ENCODE measurements around the gene TP53INP2. TPM values are rescaled to one million over a fixed set of nuclear protein-coding genes. Genes with fewer than 3 reads are reported as not detected.
"Not testable (repeated sequence)": the region's sequence is repeated elsewhere in the genome, so short reads cannot be mapped to it uniquely, and the experiment has no call there.

TP53INP2 gene
- total RNA-seq, 1 experiment from 2014 or later, result 29.7 TPM

DNA sequence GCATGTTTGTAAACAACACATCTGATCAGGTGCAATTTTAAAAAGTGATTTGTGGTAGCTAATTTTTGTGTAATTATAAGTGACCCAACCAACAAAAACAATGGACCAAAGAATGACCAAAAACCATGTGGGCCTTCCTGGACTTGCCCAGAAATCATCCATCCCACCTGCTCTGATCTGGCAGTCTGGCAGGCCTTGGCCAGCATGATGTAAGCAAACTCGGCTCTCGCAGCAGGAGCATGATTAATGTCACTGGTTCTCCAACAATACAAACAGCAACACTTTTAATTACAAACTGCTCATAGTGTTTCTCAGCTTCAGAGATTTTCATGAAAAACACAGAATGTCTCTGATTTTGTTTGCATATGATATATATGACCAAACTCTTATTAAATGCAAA lies 16.1 kb downstream of the TP53INP2 start:
- intact Hi-C loops (cut with micrococcal nuclease; ENCODE audit: unreplicated experiment), result no loop called here
- BruUV-seq (replicated peaks), result no TSS peak
- Mint-ChIP-seq H3K27me3 (ENCODE audit: insufficient read depth, unreplicated experiment) (no peaks in the 10 kb centered on the region), H3K4me1 (ENCODE audit: low read depth, unreplicated experiment) (peaks cover 9% of the 10 kb centered on the region), H3K27ac (ENCODE audit: unreplicated experiment) (no peak overlapping the region), H3K36me3 (ENCODE audit: insufficient read depth, unreplicated experiment) (peaks cover 63% of the 10 kb centered on the region), H3K9me3 (ENCODE audit: unreplicated experiment) (no peaks in the 10 kb centered on the region), H3K4me3 (ENCODE audit: unreplicated experiment) (no peak overlapping the region)
- Histone ChIP-seq H3K36me3 (ENCODE audit: control insufficient read depth, insufficient read depth, low read length) (peaks cover 2% of the 10 kb centered on the region; the same call in 1 of the 2 replicates), H3K27me3 (replicated peaks; ENCODE audit: control insufficient read depth, insufficient read depth, low read length) (no peaks in the 10 kb centered on the region), H3K4me1 (peaks cover 19% of the 10 kb centered on the region; the same call in 1 of the 2 replicates), H3K4me3 (ENCODE audit: low read depth, low read length) (no peak overlapping the region), H3K9me3 (no peaks in the 10 kb centered on the region)
- ChIA-PET CTCF (interaction anchor here (1.6 kb wide), 1 partner anchor 408 kb away, joined by 5 read pairs; no protein-coding TSS in a partner anchor), POLR2A (no interaction called here)
- TF ChIP-seq CTCF (IDR thresholded peaks at IDR 0.05; ENCODE audit: insufficient read depth in 1 of 2, low read depth in 1 of 2, low read length in 1 of 2, severe bottlenecking in 1 of 2, unreplicated experiment in 1 of 2), result no peak
- no peak for DNase-seq

DNA sequence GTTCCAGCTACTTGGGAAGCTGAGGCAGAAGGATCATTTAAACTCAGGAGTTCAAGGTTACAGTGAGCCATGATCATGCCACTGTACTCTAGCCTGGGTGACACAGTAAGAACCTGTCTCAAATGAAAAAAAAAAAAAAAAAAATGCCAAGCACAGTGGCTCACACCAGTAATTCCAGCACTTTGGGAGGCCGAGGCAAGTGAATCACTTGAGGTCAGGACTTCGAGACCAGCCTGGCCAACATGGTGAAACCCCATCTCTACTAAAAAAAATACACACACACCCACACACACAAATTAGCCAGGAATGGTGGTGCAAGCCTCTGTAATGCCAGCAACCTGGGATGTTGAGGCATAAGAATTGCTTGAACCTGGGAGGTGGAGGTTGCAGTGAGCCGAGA lies 18.4 kb downstream of the TP53INP2 start:
- POLR2A ChIA-PET; H3K36me3 ChIP-seq (ENCODE audit: control insufficient read depth, insufficient read depth, low read length); H3K4me1 Mint-ChIP-seq (ENCODE audit: low read depth, unreplicated experiment); intact Hi-C loops (cut with micrococcal nuclease; ENCODE audit: unreplicated experiment); H3K27ac Mint-ChIP-seq (ENCODE audit: unreplicated experiment); BruUV-seq (replicated peaks); H3K9me3 ChIP-seq; DNase-seq; H3K27me3 ChIP-seq (replicated peaks; ENCODE audit: control insufficient read depth, insufficient read depth, low read length); H3K9me3 Mint-ChIP-seq (ENCODE audit: unreplicated experiment); H3K4me3 Mint-ChIP-seq (ENCODE audit: unreplicated experiment); H3K4me3 ChIP-seq (ENCODE audit: low read depth, low read length); H3K27me3 Mint-ChIP-seq (ENCODE audit: insufficient read depth, unreplicated experiment); CTCF ChIA-PET: not testable (repeated sequence)
- peaks cover 65% of the 10 kb centered on the region for H3K36me3 Mint-ChIP-seq (ENCODE audit: insufficient read depth, unreplicated experiment)
- H3K4me1 ChIP-seq, result peaks cover 16% of the 10 kb centered on the region; the same call in 1 of the 2 replicates

GRCh38 chr20:34724172-34724571 lies 20.0 kb downstream of the TP53INP2 start:
- Histone ChIP-seq H3K4me3 (ENCODE audit: low read depth, low read length) (no peak overlapping the region), H3K36me3 (ENCODE audit: control insufficient read depth, insufficient read depth, low read length) (peaks cover 2% of the 10 kb centered on the region), H3K4me1 (peaks cover 4% of the 10 kb centered on the region; the same call in 1 of the 2 replicates), H3K27me3 (replicated peaks; ENCODE audit: control insufficient read depth, insufficient read depth, low read length) (no peaks in the 10 kb centered on the region), H3K9me3 (no peaks in the 10 kb centered on the region)
- H3K36me3 Mint-ChIP-seq (ENCODE audit: insufficient read depth, unreplicated experiment), result peaks cover 49% of the 10 kb centered on the region
- no peaks in the 10 kb centered on the region for H3K27me3 Mint-ChIP-seq (ENCODE audit: insufficient read depth, unreplicated experiment)
- no TSS peak for BruUV-seq (replicated peaks)
- H3K27ac Mint-ChIP-seq (ENCODE audit: unreplicated experiment), result no peak overlapping the region
- peaks cover 2% of the 10 kb centered on the region for H3K4me1 Mint-ChIP-seq (ENCODE audit: low read depth, unreplicated experiment)
- intact Hi-C loops (cut with micrococcal nuclease; ENCODE audit: unreplicated experiment), result no loop called here
- DNase-seq, result no peak
- no peak for TF ChIP-seq CTCF (IDR thresholded peaks at IDR 0.05; ENCODE audit: insufficient read depth in 1 of 2, low read depth in 1 of 2, low read length in 1 of 2, severe bottlenecking in 1 of 2, unreplicated experiment in 1 of 2)
- ChIA-PET CTCF (no interaction called here), POLR2A (no interaction called here)
- no peak overlapping the region for H3K4me3 Mint-ChIP-seq (ENCODE audit: unreplicated experiment)
- no peaks in the 10 kb centered on the region for H3K9me3 Mint-ChIP-seq (ENCODE audit: unreplicated experiment)

DNA sequence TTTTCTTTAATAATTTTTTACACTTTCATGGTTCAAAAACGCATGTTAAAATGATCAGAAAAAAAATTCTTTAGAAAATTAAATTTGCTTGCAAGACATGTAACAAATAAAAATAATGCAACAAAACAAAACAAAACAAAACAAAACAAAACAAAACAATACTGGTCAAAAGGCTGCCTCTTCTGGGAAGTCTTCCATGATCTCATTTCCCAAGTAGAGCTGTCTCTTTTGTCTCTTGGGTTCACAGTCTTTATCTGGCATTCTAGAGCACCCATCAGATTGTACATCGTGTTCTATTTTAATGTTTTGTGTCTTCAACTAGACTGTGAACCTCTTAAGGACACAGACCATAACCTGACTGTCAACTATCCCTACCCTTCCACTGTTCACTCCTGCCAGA lies 25.3 kb downstream of the TP53INP2 start:
- no peaks in the 10 kb centered on the region for H3K9me3 ChIP-seq
- DNase-seq, result no peak
- no peak overlapping the region for H3K4me3 ChIP-seq (ENCODE audit: low read depth, low read length)
- Mint-ChIP-seq H3K4me3 (ENCODE audit: unreplicated experiment) (no peak overlapping the region), H3K27me3 (ENCODE audit: insufficient read depth, unreplicated experiment) (no peaks in the 10 kb centered on the region), H3K27ac (ENCODE audit: unreplicated experiment) (no peak overlapping the region), H3K36me3 (ENCODE audit: insufficient read depth, unreplicated experiment) (peaks cover 44% of the 10 kb centered on the region), H3K4me1 (ENCODE audit: low read depth, unreplicated experiment) (no peaks in the 10 kb centered on the region), H3K9me3 (ENCODE audit: unreplicated experiment) (no peaks in the 10 kb centered on the region)
- intact Hi-C loops (cut with micrococcal nuclease; ENCODE audit: unreplicated experiment), result no loop called here
- H3K4me1 ChIP-seq, result no peaks in the 10 kb centered on the region
- H3K36me3 ChIP-seq (ENCODE audit: control insufficient read depth, insufficient read depth, low read length), result no peaks in the 10 kb centered on the region; the same call in 1 of the 2 replicates
- ChIA-PET POLR2A (no interaction called here), CTCF (interaction anchor here (3.1 kb wide), 1 partner anchor 40 kb away, joined by 15 read pairs; no protein-coding TSS in a partner anchor)
- no peaks in the 10 kb centered on the region for H3K27me3 ChIP-seq (replicated peaks; ENCODE audit: control insufficient read depth, insufficient read depth, low read length)
- TF ChIP-seq CTCF (IDR thresholded peaks at IDR 0.05; ENCODE audit: insufficient read depth in 1 of 2, low read depth in 1 of 2, low read length in 1 of 2, severe bottlenecking in 1 of 2, unreplicated experiment in 1 of 2), result no peak
- no TSS peak for BruUV-seq (replicated peaks)

Data from Caco-2 (cell line).